Karpas-422 (cell line): ENCODE results near the gene IGSF21. TPM values are rescaled to one million over a fixed set of nuclear protein-coding genes. Genes with fewer than 3 reads are reported as not detected.

ENCODE experiments used
- DNase-seq: peaks from one replicate; pipeline ENCODE4 v3.0.0-alpha.2; 2015
- H2AFZ ChIP-seq: fragments of 200-600 bp; sonication (generic); 2 replicates; pipeline ENCODE4 v1.6.1; 2014; ENCODE audit warnings: antibody characterized with exemption, low read length, mixed read lengths
- H3K27ac ChIP-seq: fragments of 200-600 bp; sonication (generic); 2 replicates; pipeline ENCODE4 v1.5.1; 2014; ENCODE audit warnings: mild to moderate bottlenecking, low read length, moderate library complexity
- H3K27me3 ChIP-seq: fragments of 200-600 bp; sonication (generic); 2 replicates; pipeline ENCODE4 v1.6.1; 2014; ENCODE audit warnings: low read length, mixed read lengths
- H3K36me3 ChIP-seq: fragments of 200-600 bp; sonication (generic); 2 replicates; pipeline ENCODE4 v1.6.1; 2014; ENCODE audit warnings: low read length, mixed read lengths; ENCODE audit not compliant: insufficient read depth
- H3K4me1 ChIP-seq: fragments of 200-600 bp; sonication (generic); 2 replicates; pipeline ENCODE4 v1.6.1; 2014; ENCODE audit warnings: mild to moderate bottlenecking, low read length, mixed read lengths
- H3K4me2 ChIP-seq: fragments of 200-600 bp; sonication (generic); 2 replicates; pipeline ENCODE4 v1.6.1; 2014; ENCODE audit warnings: low read length, low read depth, mild to moderate bottlenecking; ENCODE audit not compliant: poor library complexity, severe bottlenecking
- H3K4me3 ChIP-seq: fragments of 200-600 bp; sonication (generic); 2 replicates; pipeline ENCODE4 v1.5.1; 2014; ENCODE audit warnings: mild to moderate bottlenecking, antibody characterized with exemption, low read length, mixed read lengths
- H3K79me2 ChIP-seq: fragments of 200-600 bp; sonication (generic); 2 replicates; pipeline ENCODE4 v1.6.1; 2014; ENCODE audit warnings: mild to moderate bottlenecking, low read length, mixed read lengths
- H3K9ac ChIP-seq: fragments of 200-600 bp; sonication (generic); 2 replicates; pipeline ENCODE4 v1.6.0; 2014; ENCODE audit warnings: low read length
- H3K9me2 ChIP-seq: fragments of 200-600 bp; sonication (generic), shearing (Covaris generic); replicated peaks from 2 replicates; pipeline ENCODE4 v1.6.0; 2014; ENCODE audit warnings: mild to moderate bottlenecking, low read length, moderate library complexity; ENCODE audit not compliant: insufficient read depth
- H3K9me3 ChIP-seq: fragments of 300-700, 200-600 bp; sonication (generic); 2 replicates; pipeline ENCODE4 v1.6.1; 2014; ENCODE audit warnings: low read length, mixed read lengths
- H4K20me1 ChIP-seq: fragments of 200-600 bp; sonication (generic); 2 replicates; pipeline ENCODE4 v1.6.1; 2014; ENCODE audit warnings: mild to moderate bottlenecking, antibody characterized with exemption, low read length, low read depth; ENCODE audit not compliant: insufficient read depth
- total RNA-seq: library from RNA; depleted of rRNA; stranded (reverse); fragments of >200 nt; shearing (Covaris generic); gene quantifications from 2 replicates; pipeline ENCODE4 v1.2.3, GENCODE V29; 2014; ENCODE audit warnings: low replicate concordance

IGSF21 gene
- total RNA-seq, 1 experiment from 2014 or later = 0.26 TPM

GRCh38 chr1:18294437-18295176, 187.0 kb downstream of the IGSF21 start:
- H3K9me2 ChIP-seq = no peaks in the 10 kb centered on the region
- H4K20me1 ChIP-seq = no peaks in the 10 kb centered on the region
- H2AFZ ChIP-seq = no peak overlapping the region
- no peak overlapping the region for H3K9ac ChIP-seq
- H3K79me2 ChIP-seq = no peaks in the 10 kb centered on the region
- peak overlapping the region; percentile 45 for H3K4me2 ChIP-seq
- peaks cover 10% of the 10 kb centered on the region for H3K4me1 ChIP-seq
- peaks cover 5% of the 10 kb centered on the region; the same call in 1 of the 2 replicates for H3K27me3 ChIP-seq
- DNase-seq = no peak
- H3K27ac ChIP-seq = no peak overlapping the region
- no peaks in the 10 kb centered on the region for H3K36me3 ChIP-seq
- H3K9me3 ChIP-seq = no peaks in the 10 kb centered on the region
- H3K4me3 ChIP-seq = no peak overlapping the region

- no peak overlapping the region for H3K4me2 ChIP-seq
- H3K4me3 ChIP-seq = no peak overlapping the region
- no peaks in the 10 kb centered on the region for H3K36me3 ChIP-seq
- no peak overlapping the region for H3K27ac ChIP-seq
- peaks cover 10% of the 10 kb centered on the region for H3K4me1 ChIP-seq
- no peaks in the 10 kb centered on the region for H3K79me2 ChIP-seq
- H3K9me3 ChIP-seq = no peaks in the 10 kb centered on the region
- no peak overlapping the region for H2AFZ ChIP-seq
- no peaks in the 10 kb centered on the region for H3K9me2 ChIP-seq
- no peak overlapping the region for H3K9ac ChIP-seq
- peaks cover 5% of the 10 kb centered on the region; the same call in 1 of the 2 replicates for H3K27me3 ChIP-seq
- no peaks in the 10 kb centered on the region for H4K20me1 ChIP-seq
- DNase-seq = no peak
Measured at GRCh38 chr1:18297896-18298648, 190.5 kb downstream of the IGSF21 start.

- DNase-seq = peak; percentile 83
- Histone ChIP-seq H3K9me3 (no peaks in the 10 kb centered on the region), H2AFZ (no peak overlapping the region)
Measured at GRCh38 chr1:18299441-18300338, 192.1 kb downstream of the IGSF21 start.

GRCh38 chr1:18300376-18300775, 192.8 kb downstream of the IGSF21 start:
- no peak overlapping the region for H2AFZ ChIP-seq
- H3K36me3 ChIP-seq = no peaks in the 10 kb centered on the region
- no peaks in the 10 kb centered on the region for H3K9me3 ChIP-seq
- H4K20me1 ChIP-seq = no peaks in the 10 kb centered on the region
- no peaks in the 10 kb centered on the region for H3K9me2 ChIP-seq
- no peaks in the 10 kb centered on the region for H3K4me1 ChIP-seq
- DNase-seq = no peak
- no peak overlapping the region for H3K4me3 ChIP-seq
- H3K4me2 ChIP-seq = no peak overlapping the region
- no peaks in the 10 kb centered on the region for H3K79me2 ChIP-seq
- peaks cover 5% of the 10 kb centered on the region; the same call in 1 of the 2 replicates for H3K27me3 ChIP-seq
- no peak overlapping the region for H3K9ac ChIP-seq
- H3K27ac ChIP-seq = no peak overlapping the region

More at GRCh38 chr1:18299441-18300338, 192.1 kb downstream of the IGSF21 start:
- Histone ChIP-seq H3K36me3 (no peaks in the 10 kb centered on the region), H3K4me2 (no peak overlapping the region), H3K4me1 (peaks cover 5% of the 10 kb centered on the region), H3K9me2 (no peaks in the 10 kb centered on the region), H4K20me1 (no peaks in the 10 kb centered on the region), H3K27ac (no peak overlapping the region), H3K79me2 (no peaks in the 10 kb centered on the region), H3K27me3 (peaks cover 5% of the 10 kb centered on the region; the same call in 1 of the 2 replicates), H3K4me3 (no peak overlapping the region), H3K9ac (no peak overlapping the region)

GRCh38 chr1:18302788-18303413, 195.3 kb downstream of the IGSF21 start:
- no peak overlapping the region for H3K9ac ChIP-seq
- peak; percentile 82 for DNase-seq
- no peak overlapping the region for H2AFZ ChIP-seq
- H3K4me1 ChIP-seq = no peaks in the 10 kb centered on the region
- no peaks in the 10 kb centered on the region for H3K9me3 ChIP-seq
- no peaks in the 10 kb centered on the region for H3K36me3 ChIP-seq
- no peak overlapping the region for H3K27ac ChIP-seq
- H3K79me2 ChIP-seq = no peaks in the 10 kb centered on the region
- no peak overlapping the region for H3K4me2 ChIP-seq
- H3K4me3 ChIP-seq = no peak overlapping the region
- H3K27me3 ChIP-seq = no peaks in the 10 kb centered on the region
- H4K20me1 ChIP-seq = no peaks in the 10 kb centered on the region
- H3K9me2 ChIP-seq = no peaks in the 10 kb centered on the region

GRCh38 chr1:18304151-18304869, 196.7 kb downstream of the IGSF21 start:
- Histone ChIP-seq H3K4me2 (no peak overlapping the region), H3K36me3 (no peaks in the 10 kb centered on the region), H3K4me3 (no peak overlapping the region), H3K9me2 (no peaks in the 10 kb centered on the region), H3K27ac (no peak overlapping the region), H4K20me1 (no peaks in the 10 kb centered on the region), H3K9ac (no peak overlapping the region), H2AFZ (no peak overlapping the region), H3K4me1 (no peaks in the 10 kb centered on the region), H3K27me3 (no peaks in the 10 kb centered on the region), H3K9me3 (no peaks in the 10 kb centered on the region), H3K79me2 (no peaks in the 10 kb centered on the region)
- DNase-seq = no peak

- H3K79me2 ChIP-seq = no peaks in the 10 kb centered on the region
- no peak overlapping the region for H3K4me2 ChIP-seq
- H3K4me3 ChIP-seq = no peak overlapping the region
- no peaks in the 10 kb centered on the region for H3K36me3 ChIP-seq
- no peaks in the 10 kb centered on the region for H3K4me1 ChIP-seq
- H3K27ac ChIP-seq = no peak overlapping the region
- H4K20me1 ChIP-seq = no peaks in the 10 kb centered on the region
- H3K9ac ChIP-seq = no peak overlapping the region
- no peaks in the 10 kb centered on the region for H3K9me2 ChIP-seq
- no peaks in the 10 kb centered on the region for H3K9me3 ChIP-seq
- no peak overlapping the region for H2AFZ ChIP-seq
- no peaks in the 10 kb centered on the region for H3K27me3 ChIP-seq
- no peak for DNase-seq
Measured at GRCh38 chr1:18305182-18305795, 197.7 kb downstream of the IGSF21 start.
